Esophagus squamous epithelium (tissue), 4 donors: Measurements from ENCODE around the gene NDC1.

ENCODE experiments used
- CTCF ChIP-seq, 6 experiments: fragments of 450-650 bp in 4 of 6; fragments of 200-600 bp in 2 of 6; sonication (generic) in 2 of 6; IDR thresholded peaks; one replicate each; pipeline ENCODE4 v1.5.1; 2016 to 2019; ENCODE audit warnings: antibody characterized with exemption in 6 of 6, mild to moderate bottlenecking in 4 of 6, moderate library complexity in 4 of 6
- POLR2A ChIP-seq, 4 donors: fragments of 450-650 bp; IDR thresholded peaks; one replicate each; pipeline ENCODE4 v1.6.1; 2017; ENCODE audit warnings: antibody characterized with exemption in 4 of 4, mild to moderate bottlenecking in 4 of 4, moderate library complexity in 3 of 4

GRCh38 chr1:53792806-53793205 is 45.3 kb downstream of the NDC1 start:
- TF ChIP-seq CTCF (IDR thresholded peaks at IDR 0.05) (no peak), POLR2A (IDR thresholded peaks at IDR 0.05) (no peak)
